Stomach (tissue), 9 donors: Measurements from ENCODE around the gene COPG2. TPM values are rescaled to one million over a fixed set of nuclear protein-coding genes. Genes with fewer than 3 reads are reported as not detected.
"Not testable (repeated sequence)": the region's sequence is repeated elsewhere in the genome, so short reads cannot be mapped to it uniquely, and the experiment has no call there.

Experiments used
- DNase-seq, 2 donors: peaks; one replicate each; pipeline versions ENCODE4 v3.0.0 to v3.0.0-alpha.2; 2013 to 2019
- H3K27ac ChIP-seq, 5 donors: fragments of 200-600 bp in 4 of 5; sonication (generic) in 4 of 5; one replicate each; pipeline ENCODE4 v1.5.1; 2013 to 2019; ENCODE audit warnings: mild to moderate bottlenecking in 1 of 5, moderate library complexity in 1 of 5
- H3K27me3 ChIP-seq, 3 donors: fragments of 200-600 bp; sonication (generic); one replicate each; pipeline ENCODE4 v1.5.1; 2017 to 2019; ENCODE audit warnings: mixed run types in 1 of 3
- H3K36me3 ChIP-seq, 4 donors: fragments of 200-600 bp; sonication (generic); 1 replicate in 3 of 4; 2 replicates in 1 of 4; pipeline ENCODE4 v1.5.1; 2016 to 2019
- H3K4me1 ChIP-seq, 4 donors: fragments of 200-600 bp; sonication (generic); one replicate each; pipeline ENCODE4 v1.5.1; 2016 to 2019
- H3K4me3 ChIP-seq, 4 donors: fragments of 200-600 bp; sonication (generic) in 3 of 4; one replicate each; pipeline ENCODE4 v1.5.1; 2016 to 2019; ENCODE audit warnings: mild to moderate bottlenecking in 1 of 4
- H3K9me3 ChIP-seq, 4 donors: fragments of 200-600 bp; sonication (generic); one replicate each; pipeline ENCODE4 v1.5.1; 2016 to 2019
- CTCF ChIP-seq, 7 experiments: fragments of 450-650 bp in 4 of 7; fragments of 200-600 bp in 3 of 7; sonication (generic) in 3 of 7; IDR thresholded peaks; one replicate each; pipeline ENCODE4 v1.5.1; 2016 to 2019; ENCODE audit warnings: antibody characterized with exemption in 7 of 7, control low read depth in 2 of 7, mild to moderate bottlenecking in 1 of 7
- EP300 ChIP-seq: sonication (generic); formaldehyde crosslinking; IDR thresholded peaks from one replicate; pipeline ENCODE4 v1.6.1; 2017; ENCODE audit warnings: antibody characterized with exemption
- POLR2A ChIP-seq, 4 donors: fragments of 450-650 bp; IDR thresholded peaks; one replicate each; pipeline ENCODE4 v1.6.1; 2016; ENCODE audit warnings: antibody characterized with exemption in 4 of 4, control low read depth in 2 of 4, mild to moderate bottlenecking in 1 of 4, moderate library complexity in 1 of 4
- POLR2AphosphoS5 ChIP-seq, 3 donors: sonication (generic); formaldehyde crosslinking; IDR thresholded peaks; one replicate each; pipeline ENCODE4 v1.6.1; 2016; ENCODE audit warnings: antibody characterized with exemption in 3 of 3
- WGBS, 5 donors: extraction: QIAGEN DNeasy Blood & Tissue Kit in 3 of 5; methylation state at CpG; one replicate each; pipeline versions ENCODE4 v1.1.5 to v1.1.7; 2013 to 2018; 5-methylcytosine and 5-hydroxymethylcytosine counted together
- intact Hi-C: fragments of 100-400 bp; cut with DNase I; formaldehyde crosslinking; loops from one replicate; pipeline ENCODE4 v1.15.1; 2023; ENCODE audit warnings: low total_unique reads
- polyA plus RNA-seq, 3 donors: library from polyadenylated mRNA; stranded (reverse); fragments of 200-250 nt; gene quantifications; one replicate each; pipeline ENCODE4 v1.2.3, GENCODE V29; 2013
- total RNA-seq, 5 donors: library from RNA; depleted of rRNA; stranded (reverse); fragments of >200 nt; gene quantifications; one replicate each; pipeline versions ENCODE4 v1.1.0 to v1.2.3, GENCODE V29; 2014 to 2016
- donor health status: healthy with polysubstance abuse.
- donor health status: Bipolar disorder and iron deficiency.
- donor health status: healthy.

The COPG2 gene
- total and polyA plus RNA-seq, 8 donors = 6.6 to 50.0 (median 7.7) TPM

- intact Hi-C loops = no loop called here
Measured at GRCh38 chr7:130595986-130596385, 72.6 kb downstream of the COPG2 start.

GRCh38 chr7:130593033-130593432 lies 75.5 kb downstream of the COPG2 start:
- Histone ChIP-seq H3K4me3 (no peak overlapping the region), H3K4me1 (no peaks in the 10 kb centered on the region), H3K9me3 (no peaks in the 10 kb centered on the region), H3K36me3 (no peaks in the 10 kb centered on the region), H3K27me3 (no peaks in the 10 kb centered on the region), H3K27ac (no peak overlapping the region)
- DNase-seq = no peak
- TF ChIP-seq CTCF (IDR thresholded peaks at IDR 0.05) (no peak), POLR2A (IDR thresholded peaks at IDR 0.05) (no peak), EP300 (no peak), POLR2AphosphoS5 (IDR thresholded peaks at IDR 0.05) (no peak)
- intact Hi-C loops = no loop called here
- 88 to 100% (median 100%) methylated on average over 1 of the region's 1 CpG for WGBS, 5 donors

More at GRCh38 chr7:130595986-130596385, 72.6 kb downstream of the COPG2 start:
- Histone ChIP-seq H3K4me3 (no peak overlapping the region), H3K27ac (no peak overlapping the region), H3K4me1 (no peaks in the 10 kb centered on the region), H3K36me3 (no peaks in the 10 kb centered on the region), H3K9me3 (no peaks in the 10 kb centered on the region), H3K27me3 (no peaks in the 10 kb centered on the region)
- peak in 1 of 2 donors; percentile 5 for DNase-seq
- no peak for TF ChIP-seq POLR2AphosphoS5 (IDR thresholded peaks at IDR 0.05)
- TF ChIP-seq EP300 = no peak
- 90 to 96% (median 92%) methylated on average over 4 of the region's 4 CpGs for WGBS, 5 donors

- DNase-seq, H3K4me1 ChIP-seq, H3K27me3 ChIP-seq, H3K4me3 ChIP-seq, H3K27ac ChIP-seq, H3K36me3 ChIP-seq, H3K9me3 ChIP-seq, intact Hi-C loops: not testable (repeated sequence)
- WGBS, 5 donors = 95 to 100% (median 96%) methylated on average over 12 to 28 of the region's 30 CpGs
Measured at GRCh38 chr7:130591464-130591863, 77.1 kb downstream of the COPG2 start.

GRCh38 chr7:130585932-130586331 lies 82.6 kb downstream of the COPG2 start:
- intact Hi-C loops = not testable (repeated sequence)

GRCh38 chr7:130575110-130575509 lies 93.4 kb downstream of the COPG2 start:
- DNase-seq, H3K27me3 ChIP-seq, H3K4me1 ChIP-seq, intact Hi-C loops, H3K27ac ChIP-seq, H3K4me3 ChIP-seq, H3K36me3 ChIP-seq, H3K9me3 ChIP-seq: not testable (repeated sequence)
- 88 to 92% (median 90%) methylated on average over 3 of the region's 3 CpGs for WGBS, 5 donors

More at GRCh38 chr7:130585932-130586331, 82.6 kb downstream of the COPG2 start:
- H3K27ac ChIP-seq, H3K27me3 ChIP-seq, DNase-seq, H3K4me3 ChIP-seq, H3K4me1 ChIP-seq, H3K36me3 ChIP-seq, H3K9me3 ChIP-seq: not testable (repeated sequence)
- WGBS, 5 donors = 91 to 100% (median 96%) methylated on average over 2 of the region's 2 CpGs

- DNase-seq, intact Hi-C loops, H3K4me1 ChIP-seq, H3K27me3 ChIP-seq, H3K4me3 ChIP-seq, H3K36me3 ChIP-seq, H3K27ac ChIP-seq: not testable (repeated sequence)
- H3K9me3 ChIP-seq = peaks cover 0 to 15% (median under 1%) of the 10 kb centered on the region in 4 donors
Measured at GRCh38 chr7:130570144-130570543, 98.4 kb downstream of the COPG2 start.

- TF ChIP-seq POLR2A (IDR thresholded peaks at IDR 0.05) (no peak), CTCF (IDR thresholded peaks at IDR 0.05) (no peak), EP300 (no peak), POLR2AphosphoS5 (IDR thresholded peaks at IDR 0.05) (no peak)
- Histone ChIP-seq H3K9me3 (peaks cover 0 to 20% (median 3%) of the 10 kb centered on the region in 4 donors), H3K4me1 (no peaks in the 10 kb centered on the region), H3K27me3 (no peaks in the 10 kb centered on the region), H3K36me3 (no peaks in the 10 kb centered on the region), H3K4me3 (no peak overlapping the region), H3K27ac (no peak overlapping the region)
- 85 to 98% (median 93%) methylated on average over 2 of the region's 2 CpGs for WGBS, 5 donors
- intact Hi-C loops = no loop called here
- no peak for DNase-seq
Measured at GRCh38 chr7:130566898-130567280, 101.7 kb downstream of the COPG2 start.
